B cell (primary cell): ENCODE data around the gene TAPBP. TPM values are rescaled to one million over a fixed set of nuclear protein-coding genes. Genes with fewer than 3 reads are reported as not detected.
A peak's percentile ranks its signal among the peaks of the same experiment; 100 is the strongest.

Experiments
- ATAC-seq: fragments of 200-7000 bp; cut with Tn5 transposase; one replicate; pipeline ENCODE4 v1.10.0; 2021; ENCODE audit warnings: low read depth, mild to moderate bottlenecking, moderate number of reproducible peaks, moderate library complexity
- CTCF ChIA-PET: fragments of 350-600 bp; sonication (Branson Sonifier 250); formaldehyde crosslinking; loops from one replicate; lab custom pipeline; 2021; ENCODE audit warnings: antibody characterized with exemption, inconsistent platforms; lab: Charles Lee
- POLR2A ChIA-PET: fragments of 350-600 bp; sonication (Branson Sonifier 250); formaldehyde crosslinking; loops from one replicate; lab custom pipeline; 2021; ENCODE audit warnings: antibody characterized with exemption; lab: Charles Lee
- DNase-seq: peaks from one replicate; pipeline ENCODE4 v3.0.0; 2013
- H2AFZ ChIP-seq: 2 replicates; pipeline ENCODE4 v1.6.1; 2012; ENCODE audit warnings: mild to moderate bottlenecking, low read depth, low read length; ENCODE audit not compliant: insufficient read depth, poor library complexity, severe bottlenecking
- H3K27ac ChIP-seq, 2 donors: 1 replicate in 1 of 2; 2 replicates in 1 of 2; pipeline ENCODE4 v1.5.1; 2012 to 2013; ENCODE audit warnings: low read length in 2 of 2, mild to moderate bottlenecking in 2 of 2, moderate library complexity in 1 of 2
- H3K27me3 ChIP-seq, 4 experiments: fragments of 200-600 bp in 1 of 4; sonication (generic) in 1 of 4; replicated peaks in 1 of 4; 1 replicate in 2 of 4; 2 replicates in 2 of 4; pipeline versions ENCODE4 v1.6.1 to v1.7.0; 2013 to 2016; ENCODE audit warnings: low read length in 3 of 4, mild to moderate bottlenecking in 2 of 4, mixed read lengths in 1 of 4, moderate library complexity in 1 of 4; ENCODE audit not compliant: insufficient read depth in 4 of 4, control insufficient read depth in 3 of 4; ENCODE audit errors: control extremely low read depth in 1 of 4
- H3K36me3 ChIP-seq, 2 experiments: replicated peaks in 1 of 2; 1 replicate in 1 of 2; 2 replicates in 1 of 2; pipeline versions ENCODE4 v1.6.1 to v1.7.1; 2013; ENCODE audit warnings: low read length in 1 of 2; ENCODE audit not compliant: insufficient read depth in 2 of 2, control insufficient read depth in 1 of 2; ENCODE audit errors: control extremely low read depth in 1 of 2, extremely low read depth in 1 of 2
- H3K4me1 ChIP-seq, 2 donors: fragments of 200-600 bp in 1 of 2; sonication (generic) in 1 of 2; 1 replicate in 1 of 2; 2 replicates in 1 of 2; pipeline versions ENCODE4 v1.5.1 to v1.6.1; 2013 to 2017; ENCODE audit warnings: low read length in 2 of 2; ENCODE audit not compliant: control insufficient read depth in 2 of 2, insufficient read depth in 2 of 2
- H3K4me2 ChIP-seq: replicated peaks from 2 replicates; pipeline ENCODE3; 2012; ENCODE audit warnings: mild to moderate bottlenecking, low read depth, low read length; ENCODE audit not compliant: poor library complexity, severe bottlenecking
- H3K4me3 ChIP-seq, 5 experiments: fragments of 200-600 bp in 1 of 5; sonication (generic) in 1 of 5; 1 replicate in 3 of 5; 2 replicates in 2 of 5; pipeline versions ENCODE4 v1.5.1 to v1.7.0; 2011 to 2016; ENCODE audit warnings: low read length in 4 of 5, mild to moderate bottlenecking in 4 of 5, low read depth in 2 of 5, control low read depth in 1 of 5, moderate library complexity in 1 of 5; ENCODE audit not compliant: insufficient read depth in 1 of 5; ENCODE audit errors: control extremely low read depth in 1 of 5, extremely low read depth in 1 of 5
- H3K79me2 ChIP-seq: fragments of 200-600 bp; sonication (generic); one replicate; pipeline ENCODE4 v1.6.0; 2016; ENCODE audit warnings: low read length; ENCODE audit not compliant: control insufficient read depth, insufficient read depth
- H3K9ac ChIP-seq: fragments of 200-600 bp; sonication (generic); 2 replicates; pipeline ENCODE4 v1.6.1; 2017; ENCODE audit warnings: mild to moderate bottlenecking, low read length, moderate library complexity
- H3K9me3 ChIP-seq, 3 donors: one replicate each; pipeline versions ENCODE4 v1.6.1 to v1.7.1; 2013; ENCODE audit warnings: low read length in 2 of 3; ENCODE audit not compliant: control insufficient read depth in 2 of 3, insufficient read depth in 1 of 3; ENCODE audit errors: control extremely low read depth in 1 of 3
- H4K20me1 ChIP-seq: 2 replicates; pipeline ENCODE4 v1.6.0; 2012; ENCODE audit warnings: mild to moderate bottlenecking, low read length; ENCODE audit not compliant: insufficient read depth, control insufficient read depth, poor library complexity, severe bottlenecking
- H3K27ac Mint-ChIP-seq: one replicate; pipeline ENCODE4 v1.8.0; 2021; ENCODE audit warnings: mixed read lengths
- H3K27me3 Mint-ChIP-seq: one replicate; pipeline ENCODE4 v1.8.0; 2021; ENCODE audit warnings: mixed read lengths
- H3K4me1 Mint-ChIP-seq: one replicate; pipeline ENCODE4 v1.8.0; 2021; ENCODE audit warnings: mixed read lengths
- H3K4me3 Mint-ChIP-seq: one replicate; pipeline ENCODE4 v1.8.0; 2021; ENCODE audit warnings: mixed read lengths
- H3K9me3 Mint-ChIP-seq: one replicate; pipeline ENCODE4 v1.8.0; 2022; ENCODE audit warnings: mixed read lengths; ENCODE audit not compliant: insufficient read depth
- EZH2 ChIP-seq: IDR thresholded peaks from 2 replicates; pipeline ENCODE4 v1.6.1; 2012; ENCODE audit warnings: borderline replicate concordance, low read depth, mild to moderate bottlenecking, moderate library complexity, low read length; ENCODE audit not compliant: insufficient read depth, poor library complexity, severe bottlenecking
- WGBS: methylation state at CpG from one replicate; pipeline ENCODE4 v1.1.5; 2013; ENCODE audit warnings: missing lambda C conversion rate; ENCODE audit not compliant: insufficient coverage; 5-methylcytosine and 5-hydroxymethylcytosine counted together
- intact Hi-C: fragments of 100-400 bp; cut with micrococcal nuclease; formaldehyde crosslinking; loops from one replicate; pipeline ENCODE4 v1.10.0; 2022
- polyA plus RNA-seq: library from polyadenylated mRNA; depleted of rRNA; stranded (reverse); fragments of >200 nt; gene quantifications from 2 replicates; pipeline ENCODE4 v1.2.3, GENCODE V29; 2012
- total RNA-seq, 2 donors: library from RNA; stranded (reverse); fragments of 120-200 nt in 1 of 2; gene quantifications; 1 replicate in 1 of 2; 2 replicates in 1 of 2; pipeline versions ENCODE4 v1.2.3 to v1.2.4, GENCODE V29; 2013 to 2022
- TF ChIP-seq, protein P1 (sequence below): fragments of 200-600 bp; IDR thresholded peaks from one replicate; pipeline ENCODE4 v1.8.0; 2022; ENCODE audit warnings: antibody characterized with exemption, mild to moderate bottlenecking

The TAPBP gene
- total and polyA plus RNA-seq, 2 donors (not counting 1 experiment from before 2014, with no cell fraction given), result 302 to 310 TPM

DNA sequence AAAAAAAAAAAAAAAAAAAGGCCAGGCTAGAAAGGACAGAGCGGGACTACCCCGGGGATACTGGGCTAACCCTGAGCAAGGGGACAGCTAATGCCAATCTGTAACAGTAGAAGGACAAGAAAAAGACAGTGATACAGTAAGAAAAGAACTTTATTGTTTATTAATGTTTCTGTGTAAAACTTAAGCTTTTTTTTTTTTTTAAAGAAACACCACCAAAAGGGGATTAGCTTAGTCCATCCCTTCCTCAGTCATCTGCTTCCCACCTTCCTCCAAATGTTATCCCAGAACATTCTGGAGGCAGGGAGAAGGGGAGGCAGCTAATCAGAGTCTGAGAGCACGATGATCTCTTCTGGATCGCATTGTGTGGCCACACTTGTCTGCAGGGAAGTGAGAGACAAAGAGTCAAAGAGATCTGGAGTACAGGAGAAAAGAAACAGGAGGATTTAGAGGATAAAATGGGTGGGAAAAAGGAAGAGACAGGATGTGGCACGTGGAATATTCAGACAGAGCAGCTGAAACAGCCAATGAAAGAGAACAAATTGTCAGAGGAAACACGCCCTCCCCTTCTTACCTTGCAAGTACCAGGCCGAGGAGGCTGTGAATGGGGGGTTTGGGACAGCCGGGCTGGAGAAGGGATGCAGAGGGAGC lies 4.7 kb upstream of the TAPBP start:
- Mint-ChIP-seq H3K27me3 (no peaks in the 10 kb centered on the region), H3K9me3 (no peaks in the 10 kb centered on the region), H3K4me3 (peak overlapping the region; percentile 100), H3K27ac (peak overlapping the region; percentile 99), H3K4me1 (peaks cover 89% of the 10 kb centered on the region)
- Histone ChIP-seq H3K79me2 (peaks cover 83% of the 10 kb centered on the region), H3K27ac (peak overlapping the region; percentile 80 to 85), H3K27me3 (no peaks in the 10 kb centered on the region), H2AFZ (peak overlapping the region; percentile 94), H3K9ac (peak overlapping the region; percentile 95), H3K4me3 (peak overlapping the region; percentile 11 to 99 (median 87)), H3K4me1 (peaks cover 66 to 79% of the 10 kb centered on the region in 2 donors), H4K20me1 (peaks cover 35% of the 10 kb centered on the region), H3K4me2 (peak overlapping the region; percentile 84), H3K9me3 (no peaks in the 10 kb centered on the region), H3K36me3 (peaks cover 3 to 44% of the 10 kb centered on the region in 2 experiments)
- intact Hi-C loops, result loop anchor here (1.0 kb wide), 2 partner anchors 26 to 92 kb away; no protein-coding TSS in a partner anchor
- no peak for TF ChIP-seq EZH2
- TF ChIP-seq, protein P1, sequence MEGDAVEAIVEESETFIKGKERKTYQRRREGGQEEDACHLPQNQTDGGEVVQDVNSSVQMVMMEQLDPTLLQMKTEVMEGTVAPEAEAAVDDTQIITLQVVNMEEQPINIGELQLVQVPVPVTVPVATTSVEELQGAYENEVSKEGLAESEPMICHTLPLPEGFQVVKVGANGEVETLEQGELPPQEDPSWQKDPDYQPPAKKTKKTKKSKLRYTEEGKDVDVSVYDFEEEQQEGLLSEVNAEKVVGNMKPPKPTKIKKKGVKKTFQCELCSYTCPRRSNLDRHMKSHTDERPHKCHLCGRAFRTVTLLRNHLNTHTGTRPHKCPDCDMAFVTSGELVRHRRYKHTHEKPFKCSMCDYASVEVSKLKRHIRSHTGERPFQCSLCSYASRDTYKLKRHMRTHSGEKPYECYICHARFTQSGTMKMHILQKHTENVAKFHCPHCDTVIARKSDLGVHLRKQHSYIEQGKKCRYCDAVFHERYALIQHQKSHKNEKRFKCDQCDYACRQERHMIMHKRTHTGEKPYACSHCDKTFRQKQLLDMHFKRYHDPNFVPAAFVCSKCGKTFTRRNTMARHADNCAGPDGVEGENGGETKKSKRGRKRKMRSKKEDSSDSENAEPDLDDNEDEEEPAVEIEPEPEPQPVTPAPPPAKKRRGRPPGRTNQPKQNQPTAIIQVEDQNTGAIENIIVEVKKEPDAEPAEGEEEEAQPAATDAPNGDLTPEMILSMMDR, result no peak
- ATAC-seq (no peak), DNase-seq (peak; percentile 16)
- ChIA-PET CTCF (interaction anchor here (0.6 to 5.3 kb wide), 11 partner anchors 13 to 107 kb away, joined by 3 to 50 read pairs (median 6); partner anchors contain the start of genes B3GALT4, CUTA, RGL2 and RPS18), POLR2A (interaction anchor here (0.6 to 2.3 kb wide), 17 partner anchors 9 to 393 kb away, joined by 3 to 29 read pairs (median 8); partner anchors contain the start of genes B3GALT4, RGL2, RPS18 and UQCC2)
- WGBS, result 87% methylated on average over 4 of the region's 8 CpGs
